HG02970 (cell line): ENCODE results near the gene XRCC5.

ENCODE experiments used
- ATAC-seq: cut with Tn5 transposase; IDR thresholded peaks from one replicate; pipeline ENCODE4 v1.9.1; 2021; ENCODE audit warnings: mild to moderate bottlenecking, moderate library complexity, moderate number of reproducible peaks; ENCODE audit not compliant: unreplicated experiment, low FRiP score

XRCC5 gene

GRCh38 chr2:216147172-216148131 lies 38.3 kb downstream of the XRCC5 start:
- no peak for ATAC-seq

GRCh38 chr2:216148983-216149382 lies 39.8 kb downstream of the XRCC5 start:
- no peak for ATAC-seq

- ATAC-seq: no peak
Observed at GRCh38 chr2:216149741-216150140, 40.6 kb downstream of the XRCC5 start.

DNA sequence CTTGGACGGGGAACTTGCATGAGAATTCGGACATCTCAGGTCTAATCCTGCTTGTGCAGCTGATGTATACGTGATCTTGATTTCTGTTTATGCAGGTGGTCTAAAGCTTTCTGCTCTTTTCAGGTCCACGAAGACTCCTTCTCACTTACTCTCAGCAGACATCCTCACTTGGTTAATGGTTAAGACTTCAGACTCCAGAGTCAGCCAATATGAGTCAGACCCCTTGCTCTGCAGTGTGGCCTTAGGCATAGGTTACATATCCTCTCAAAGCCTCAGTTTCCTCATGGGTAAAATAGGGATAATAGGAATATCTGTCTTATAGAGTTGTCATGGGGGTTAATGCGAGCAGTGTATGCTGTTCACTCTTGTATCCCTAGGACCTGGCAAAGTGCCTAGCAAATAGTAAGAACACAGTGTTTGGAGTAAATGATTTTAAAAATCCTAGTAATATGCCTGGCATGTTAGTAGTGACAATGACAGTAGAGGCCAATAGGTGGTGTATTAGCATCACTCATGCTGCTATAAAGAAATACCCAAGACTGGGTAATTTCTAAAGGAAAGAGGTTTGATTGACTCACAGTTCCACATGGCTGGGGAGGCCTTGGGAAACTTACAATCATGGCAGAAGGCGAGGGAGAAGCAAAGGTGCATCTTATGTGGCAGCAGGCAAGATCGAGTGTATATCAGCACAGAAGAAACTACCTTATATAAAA lies 42.3 kb downstream of the XRCC5 start:
- ATAC-seq: no peak

DNA sequence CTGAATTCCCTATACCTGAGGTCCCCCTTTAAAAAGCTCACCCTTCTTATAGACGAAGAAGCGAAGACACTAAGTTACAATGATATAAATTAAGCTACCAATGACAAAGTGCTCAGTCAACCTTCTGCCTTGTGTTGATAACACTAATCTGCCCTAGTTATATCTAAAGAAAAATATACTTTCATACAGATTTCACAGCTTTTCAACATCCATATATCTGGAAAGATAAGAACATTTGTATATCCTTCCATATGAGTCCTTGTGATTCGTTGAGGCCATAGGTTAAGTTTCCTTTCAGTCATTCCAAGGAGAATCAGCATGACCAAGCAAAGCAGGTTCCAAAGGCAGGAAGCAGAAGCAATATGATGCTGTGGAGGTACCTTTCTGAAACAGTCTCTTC lies 46.8 kb downstream of the XRCC5 start:
- no peak for ATAC-seq

DNA sequence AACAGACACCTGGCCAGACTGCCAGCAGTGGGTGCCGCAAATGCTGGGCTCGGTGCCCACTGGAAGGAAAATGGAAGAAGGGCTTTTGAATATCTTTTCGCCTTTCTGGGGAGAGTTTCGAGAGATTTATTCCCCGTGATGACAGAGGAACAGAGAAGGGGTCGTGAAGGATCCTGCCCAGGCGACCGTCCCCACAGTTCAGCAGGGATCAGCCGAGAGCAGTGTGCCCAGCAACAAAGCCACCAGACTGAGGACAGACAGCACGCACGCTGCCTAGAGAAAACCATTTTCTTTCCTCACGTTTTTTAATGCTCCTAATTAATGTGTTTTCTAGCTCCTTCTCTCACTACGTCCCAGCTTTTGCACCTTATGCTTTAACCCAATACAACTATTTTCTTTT lies 47.7 kb downstream of the XRCC5 start:
- ATAC-seq: no peak

DNA sequence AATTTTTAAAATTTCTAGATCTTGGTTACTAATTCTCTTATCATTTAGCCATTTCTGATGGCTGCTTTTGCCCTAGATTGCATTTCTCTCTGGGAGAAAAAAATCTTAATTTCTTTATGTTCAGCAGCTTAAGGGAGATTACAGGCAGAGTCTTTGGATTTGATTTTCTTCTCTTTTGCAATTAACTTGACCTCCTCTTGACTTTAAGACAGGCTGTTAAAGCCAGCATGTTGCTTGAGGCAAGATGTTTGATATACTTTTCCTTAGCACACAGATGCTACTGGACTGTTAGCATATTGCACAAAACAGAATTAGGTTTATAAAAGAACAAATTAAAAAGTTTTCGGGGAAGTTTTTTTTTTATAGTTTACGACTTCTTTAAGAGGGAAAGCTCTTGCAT lies 50.0 kb downstream of the XRCC5 start:
- no peak for ATAC-seq

- ATAC-seq: no peak
Observed at GRCh38 chr2:216159646-216160045, 50.5 kb downstream of the XRCC5 start.

- ATAC-seq: no peak
Observed at GRCh38 chr2:216160786-216161185, 51.6 kb downstream of the XRCC5 start.

DNA sequence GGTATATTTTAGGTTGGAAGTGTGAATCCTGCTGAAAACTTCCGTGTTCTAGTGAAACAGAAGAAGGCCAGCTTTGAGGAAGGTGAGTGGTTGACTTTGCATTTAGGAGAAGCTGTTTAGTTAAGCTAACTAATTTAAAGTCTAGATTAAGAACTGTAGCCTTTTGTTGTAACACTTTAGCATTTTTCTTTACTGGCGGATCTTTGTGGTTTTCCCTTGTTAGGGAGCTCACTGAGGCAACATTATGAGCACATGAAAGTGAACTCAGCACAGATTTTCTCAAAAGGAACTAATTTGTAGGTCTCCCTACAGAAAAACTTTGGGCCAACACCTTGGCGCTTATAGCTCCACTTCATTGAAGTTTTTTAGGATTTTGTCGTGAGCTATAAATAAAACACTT lies 52.8 kb downstream of the XRCC5 start:
- ATAC-seq: no peak

GRCh38 chr2:216163518-216163917 lies 54.4 kb downstream of the XRCC5 start:
- ATAC-seq: no peak

GRCh38 chr2:216164087-216164486 lies 54.9 kb downstream of the XRCC5 start:
- ATAC-seq: no peak

- no peak for ATAC-seq
Observed at GRCh38 chr2:216164576-216164975, 55.4 kb downstream of the XRCC5 start.

- ATAC-seq: no peak
Observed at GRCh38 chr2:216165711-216166110, 56.6 kb downstream of the XRCC5 start.

DNA sequence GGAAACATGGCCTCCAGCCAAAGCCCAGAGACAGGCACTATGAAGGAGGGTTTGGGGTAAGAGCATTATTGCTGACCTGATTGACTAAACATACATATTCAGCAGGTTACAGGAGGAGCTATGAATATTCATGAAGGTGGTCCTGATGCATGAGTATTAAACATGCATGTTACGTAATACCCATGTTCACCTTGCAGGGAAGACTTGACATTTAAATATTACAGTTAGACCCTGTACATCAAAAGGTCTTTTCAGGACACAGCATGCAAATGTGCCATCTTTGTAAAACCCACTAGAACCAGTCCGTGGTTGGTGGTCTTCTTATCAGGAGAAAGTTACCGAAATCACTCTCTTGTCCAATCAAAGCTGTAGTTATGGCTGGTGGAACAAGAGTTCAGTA lies 59.9 kb downstream of the XRCC5 start:
- ATAC-seq: no peak

DNA sequence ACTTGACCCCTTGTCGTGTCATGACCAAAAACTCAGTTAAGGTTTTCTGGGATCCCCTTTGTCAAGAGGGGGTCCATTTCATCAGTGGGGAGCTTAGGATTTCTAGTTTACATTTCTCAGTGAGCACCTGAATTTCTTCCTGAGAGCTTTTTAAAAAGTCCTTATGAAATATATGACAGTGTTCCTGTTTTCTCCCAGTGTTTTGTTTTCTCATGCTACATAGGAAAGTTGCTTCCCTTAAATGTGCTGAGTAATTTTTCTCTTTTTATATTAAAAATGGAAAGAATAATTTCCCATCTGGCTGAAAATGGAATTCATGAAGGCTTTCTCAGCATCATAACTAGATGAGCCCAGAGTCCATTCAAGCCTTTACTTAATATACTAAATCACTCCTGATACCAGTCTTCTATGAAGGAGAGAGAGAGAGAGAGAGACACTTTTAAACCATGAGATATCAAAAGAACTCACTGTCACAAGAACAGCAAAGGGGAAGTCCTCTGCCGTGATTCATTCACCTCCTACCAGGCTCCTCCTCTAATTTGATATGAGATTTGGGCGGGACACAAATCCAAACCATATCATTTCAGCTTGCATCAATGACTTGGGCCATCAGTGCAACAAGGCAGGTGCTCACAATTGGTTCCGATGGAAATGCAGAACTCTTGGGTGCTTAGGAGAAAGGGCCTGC lies 61.1 kb downstream of the XRCC5 start:
- ATAC-seq: no peak

DNA sequence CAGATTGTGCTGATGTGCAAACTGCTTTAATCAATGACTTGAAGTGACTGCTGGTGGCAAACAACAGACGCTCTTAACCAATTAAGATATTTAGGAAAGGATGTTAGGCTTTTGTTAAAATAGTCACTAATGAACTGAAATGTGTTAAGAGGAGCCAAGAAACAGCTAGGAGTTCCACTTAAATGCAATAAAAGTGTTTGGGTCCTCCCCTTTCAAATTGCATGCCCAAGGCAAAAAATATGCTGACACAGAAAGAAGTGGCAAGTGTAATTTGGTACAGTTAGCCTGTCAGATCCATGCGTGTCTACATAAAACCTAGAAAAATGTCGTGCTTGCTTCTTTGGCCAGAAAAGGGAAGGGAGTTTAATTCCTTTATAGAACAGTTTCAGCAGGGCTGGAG lies 61.9 kb downstream of the XRCC5 start:
- ATAC-seq: no peak

DNA sequence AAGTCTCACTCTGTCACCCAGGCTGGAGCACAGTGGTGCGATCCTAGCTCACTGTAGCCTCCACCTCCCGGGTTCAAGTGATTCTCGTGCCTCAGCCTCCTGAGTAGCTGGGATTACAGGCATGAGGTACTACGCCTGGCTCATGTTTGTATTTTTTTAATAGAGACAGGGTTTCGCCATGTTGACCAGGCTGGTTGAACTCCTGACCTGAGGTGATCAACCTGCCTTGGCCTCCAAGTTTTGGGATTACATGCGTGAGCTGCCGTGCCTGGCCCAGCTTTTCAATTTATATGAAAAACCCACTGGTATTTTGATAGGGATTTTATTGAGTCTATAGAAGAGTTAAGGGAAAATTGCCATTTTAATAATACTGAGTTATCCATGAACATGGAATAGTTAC lies 63.3 kb downstream of the XRCC5 start:
- ATAC-seq: no peak

DNA sequence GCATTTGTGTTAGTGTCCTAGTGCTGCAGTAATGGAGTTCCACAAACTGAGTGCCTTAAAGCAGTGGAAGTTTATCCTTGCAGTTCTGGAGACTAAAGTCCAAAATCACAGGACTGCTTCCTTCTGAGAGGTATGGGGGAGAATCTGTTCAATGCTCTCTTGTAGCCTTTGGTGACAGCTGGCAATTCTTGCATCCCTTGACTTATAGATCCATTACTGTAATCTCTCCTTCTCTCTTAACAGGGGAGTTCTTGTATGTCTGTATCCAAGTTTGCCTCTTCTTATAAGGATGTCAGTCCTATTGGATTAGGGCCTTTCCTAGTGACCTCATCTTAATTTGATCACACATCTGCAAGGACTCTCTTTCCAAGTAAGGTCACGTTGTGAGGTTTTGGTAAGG lies 69.9 kb downstream of the XRCC5 start:
- ATAC-seq: no peak

DNA sequence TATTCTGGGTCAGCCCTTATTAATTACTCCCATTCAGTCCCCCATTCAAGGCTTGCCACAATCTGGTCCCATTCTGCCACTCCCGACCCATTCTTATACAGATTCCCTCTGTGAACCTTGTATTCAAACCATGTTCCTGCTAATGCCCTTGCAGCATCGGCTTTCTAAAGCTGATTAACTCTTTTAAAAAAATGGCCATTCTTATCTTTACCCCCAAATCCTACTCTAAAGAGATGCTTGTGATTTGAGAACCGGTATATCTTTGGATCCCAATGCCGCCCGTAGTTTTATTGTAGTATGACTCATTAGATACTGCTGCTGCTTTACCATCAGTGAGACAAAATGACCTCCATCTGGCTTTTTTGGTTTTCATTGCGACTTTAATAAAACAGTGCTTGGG lies 72.2 kb downstream of the XRCC5 start:
- no peak for ATAC-seq

DNA sequence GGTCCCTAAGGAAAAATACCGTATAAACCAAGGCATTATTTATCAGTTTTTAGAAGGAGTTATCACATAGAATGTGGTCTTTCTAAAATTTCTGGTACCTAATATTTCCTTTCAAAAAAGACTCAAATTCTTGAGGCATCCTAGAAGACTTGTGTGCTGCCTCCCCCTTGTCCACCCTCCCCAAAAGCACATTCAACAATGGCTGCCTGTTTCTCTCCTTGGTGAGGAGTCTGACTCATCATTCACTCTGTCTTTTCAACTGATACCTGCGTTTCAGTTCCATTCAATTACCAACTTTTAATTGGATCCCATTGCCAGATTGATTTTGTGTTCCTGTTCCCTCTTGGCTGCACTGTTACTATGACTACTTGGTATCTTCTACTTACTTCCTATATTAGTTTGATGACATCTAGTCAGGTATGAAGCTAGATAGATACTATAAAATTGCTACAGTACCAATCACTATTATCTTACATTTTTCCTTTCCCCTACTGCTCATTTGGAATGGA lies 72.9 kb downstream of the XRCC5 start:
- ATAC-seq: no peak
